RPMI7951 (cell line): Measurements from ENCODE around the gene ZNF23. TPM values are rescaled to one million over a fixed set of nuclear protein-coding genes. Genes with fewer than 3 reads are reported as not detected.
A peak's percentile ranks its signal among the peaks of the same experiment; 100 is the strongest.

Experiments used
- DNase-seq: peaks from one replicate; pipeline ENCODE4 v3.0.0-alpha.2; 2012; ENCODE audit warnings: low read depth
- total RNA-seq: library from RNA; depleted of rRNA; stranded (reverse); fragments of >200 nt; shearing (Covaris generic); gene quantifications from 2 replicates; pipeline ENCODE4 v1.2.3, GENCODE V29; 2014

ZNF23 gene
- total RNA-seq, 1 experiment from 2014 or later: 10.2 TPM

DNA sequence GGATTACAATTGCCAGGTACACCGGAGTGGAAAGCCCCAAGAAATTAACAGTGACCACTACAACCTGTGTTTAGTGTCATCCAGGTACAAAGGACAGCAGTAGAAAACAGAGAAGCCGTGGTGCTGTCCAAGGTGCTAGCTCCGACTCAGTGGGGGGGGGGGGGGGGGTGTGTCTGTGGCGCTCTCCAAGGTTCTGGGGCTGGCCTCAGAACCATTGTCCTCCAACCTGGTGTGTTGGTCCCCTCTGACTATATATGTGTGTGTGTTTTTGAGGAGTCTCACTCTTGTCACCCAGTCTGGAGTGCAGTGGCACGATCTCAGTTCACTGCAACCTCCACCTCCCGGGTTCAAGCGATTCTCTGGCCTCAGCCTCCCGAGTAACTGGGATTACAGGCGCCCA is 5.8 kb upstream of the ZNF23 start:
- DNase-seq: peak; percentile 21

DNA sequence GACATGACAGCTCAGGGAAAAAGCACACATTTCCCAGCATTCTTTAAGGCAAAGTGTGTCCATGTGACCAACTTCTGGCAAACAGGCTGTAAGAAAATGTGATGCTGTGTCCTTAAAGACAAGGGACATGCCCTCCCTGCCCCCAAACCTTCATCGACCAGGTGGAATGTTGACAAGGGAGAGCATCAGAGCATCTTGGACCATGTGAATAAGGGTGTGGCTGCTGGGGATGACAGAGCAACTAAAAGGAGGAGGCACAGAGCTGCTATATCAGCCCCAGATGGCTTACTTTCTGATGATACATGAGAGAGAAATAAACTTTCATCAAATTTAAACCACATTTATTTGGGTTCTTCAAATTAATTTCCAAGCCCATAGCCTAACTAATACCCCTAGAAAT is 2.2 kb upstream of the ZNF23 start:
- no peak for DNase-seq

DNA sequence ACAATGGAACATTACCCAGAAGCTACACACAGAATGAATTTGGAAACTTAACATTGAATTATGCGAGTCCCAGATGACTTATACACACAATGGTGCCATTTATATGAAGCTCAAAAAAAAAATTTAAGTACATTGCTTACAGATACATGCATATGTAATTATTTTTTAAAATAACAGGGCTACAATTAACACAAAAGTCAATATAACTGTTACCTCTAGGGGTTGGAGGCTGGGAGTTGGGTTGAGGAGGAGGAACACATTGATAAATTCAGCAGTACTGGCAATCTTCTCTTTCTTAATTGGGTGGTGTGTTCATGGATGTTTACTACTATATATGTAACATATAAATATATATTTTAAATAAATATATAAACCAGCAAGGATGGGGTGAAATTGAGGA is 1.1 kb downstream of the ZNF23 start:
- no peak for DNase-seq

DNA sequence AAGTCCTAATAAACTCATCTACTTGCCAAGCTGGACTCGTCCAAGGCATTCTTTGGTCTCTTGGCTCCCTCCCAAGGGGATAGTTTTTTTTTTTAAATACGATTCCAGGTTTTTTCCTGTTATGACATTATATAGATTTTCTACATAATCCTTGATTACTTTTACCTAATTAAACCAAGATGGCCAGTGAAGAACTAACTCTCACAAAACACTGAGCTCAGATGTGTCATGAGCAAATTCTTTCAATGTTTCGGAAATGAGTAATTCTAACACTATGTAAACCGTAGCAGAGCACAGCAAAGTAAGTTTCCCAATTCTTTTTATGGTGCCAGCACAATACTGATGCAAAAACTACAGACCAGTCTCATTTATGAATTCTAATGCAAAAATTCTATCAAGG is 1.8 kb downstream of the ZNF23 start:
- DNase-seq: peak; percentile 72

DNA sequence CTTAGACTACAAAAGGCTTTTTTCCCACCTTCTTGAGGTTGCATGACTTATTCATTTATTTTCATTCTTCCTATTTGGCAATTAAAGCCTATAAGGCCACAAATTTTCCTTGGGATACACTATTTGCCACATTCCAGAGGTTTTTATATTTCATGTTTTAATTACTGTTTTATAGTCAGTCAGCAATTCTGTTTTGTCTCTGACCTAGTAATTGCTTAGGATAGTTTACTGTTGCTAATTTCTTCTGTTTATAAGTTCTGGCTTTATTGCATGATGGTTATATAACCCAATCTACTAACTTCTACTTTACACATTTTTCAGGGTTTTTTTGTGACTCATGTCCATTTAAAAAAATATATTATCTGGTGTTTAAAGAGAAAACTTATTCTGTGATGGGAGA is 2.5 kb downstream of the ZNF23 start:
- no peak for DNase-seq

DNA sequence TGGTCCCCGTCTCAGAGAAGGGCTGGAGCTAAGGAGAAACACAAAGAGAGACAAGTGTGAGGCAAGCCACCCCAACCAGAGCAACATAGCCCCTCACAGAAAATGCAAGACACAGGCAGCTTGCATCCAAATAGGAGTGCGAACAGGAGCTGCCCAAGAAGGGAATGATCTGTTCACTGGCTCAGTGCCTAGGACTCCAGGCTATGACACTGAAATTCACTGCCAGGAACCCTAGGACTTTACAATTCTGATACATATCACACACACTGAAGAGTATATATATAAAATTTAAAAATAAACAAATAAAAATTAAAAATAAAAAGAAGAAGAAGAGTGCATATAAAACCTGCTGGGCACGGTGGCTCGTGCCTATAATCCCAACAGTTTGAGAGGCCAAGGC is 5.2 kb downstream of the ZNF23 start:
- DNase-seq: no peak

DNA sequence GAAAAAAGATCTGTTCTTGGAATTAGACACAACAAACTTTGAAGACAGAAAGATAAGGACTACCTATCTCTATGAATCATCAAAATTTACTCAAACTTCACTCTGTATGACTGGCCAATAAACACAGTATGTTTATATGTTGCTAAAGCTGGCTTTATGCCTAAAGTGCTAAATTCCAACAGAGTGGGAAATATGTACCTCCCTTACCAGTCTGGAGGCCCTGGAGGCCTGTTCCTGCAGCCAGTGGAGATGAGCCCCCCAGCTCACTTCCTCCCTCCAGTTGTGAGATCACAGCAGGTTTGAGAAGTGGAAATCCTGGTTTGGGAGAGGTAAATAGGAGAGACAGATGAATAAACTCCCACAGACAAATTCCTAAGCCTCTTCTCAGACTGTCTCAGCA is 9.0 kb downstream of the ZNF23 start:
- no peak for DNase-seq

DNA sequence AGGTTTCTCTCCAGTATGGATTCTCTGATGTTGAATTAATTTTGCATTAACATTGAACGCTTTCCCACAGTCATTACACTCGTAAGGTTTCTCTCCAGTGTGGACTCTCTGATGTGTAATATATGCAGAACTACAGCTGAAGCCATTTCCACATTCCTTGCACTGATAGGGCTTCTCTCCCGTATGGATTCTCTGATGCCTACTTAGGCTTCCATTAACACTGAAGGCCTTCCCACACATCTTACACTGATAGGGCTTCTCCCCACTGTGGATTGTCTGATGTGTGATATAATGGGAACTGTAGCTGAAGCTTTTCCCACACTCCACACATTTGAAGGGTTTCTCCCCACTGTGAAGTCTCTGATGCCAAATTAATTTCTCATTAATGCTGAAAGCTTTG is 13.0 kb downstream of the ZNF23 start:
- no peak for DNase-seq

DNA sequence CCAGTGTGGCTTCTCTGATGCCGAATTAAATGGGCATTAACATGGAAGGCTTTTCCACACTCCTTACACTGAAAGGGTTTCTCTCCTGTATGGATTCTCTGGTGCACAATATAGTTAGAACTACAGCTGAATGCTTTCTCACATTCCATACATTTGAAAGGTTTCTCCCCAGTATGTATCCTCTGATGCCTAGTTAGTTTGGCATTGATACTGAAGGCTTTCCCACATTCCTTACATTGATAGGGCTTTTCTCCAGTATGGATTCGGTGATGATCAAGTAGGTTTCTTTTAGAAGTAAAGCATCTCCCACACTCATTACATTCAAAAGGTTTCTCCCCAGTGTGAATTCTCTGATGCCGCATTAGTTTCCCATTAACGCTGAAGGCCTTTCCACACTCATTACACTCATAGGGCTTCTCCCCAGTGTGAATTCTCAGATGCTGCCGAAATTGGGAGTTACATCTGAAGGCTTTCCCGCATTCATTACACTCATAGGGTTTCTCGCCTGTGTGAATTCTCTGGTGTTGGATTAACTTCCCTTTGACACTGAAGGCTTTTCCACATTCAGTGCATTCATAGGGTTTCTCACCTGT is 13.7 kb downstream of the ZNF23 start:
- DNase-seq: no peak

DNA sequence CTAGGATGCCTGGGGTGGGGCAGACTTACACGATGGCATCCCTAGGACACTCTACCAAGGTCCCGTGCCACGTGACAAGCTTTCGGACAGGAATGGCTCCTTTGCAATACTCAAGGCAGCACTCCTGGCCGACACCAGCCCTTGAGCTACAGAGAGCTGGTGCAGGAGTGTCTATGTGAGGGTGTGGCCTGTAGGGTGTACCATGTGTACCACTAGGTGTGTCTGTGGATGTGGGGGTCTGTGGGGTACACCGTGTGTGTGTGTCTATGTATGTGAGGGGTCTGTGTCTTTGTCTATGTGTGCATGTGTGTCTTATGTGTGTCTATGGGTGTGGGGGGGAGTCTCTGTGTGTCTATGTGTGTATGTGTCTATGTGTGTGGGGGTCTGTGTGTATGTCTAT is 18.3 kb downstream of the ZNF23 start:
- no peak for DNase-seq

DNA sequence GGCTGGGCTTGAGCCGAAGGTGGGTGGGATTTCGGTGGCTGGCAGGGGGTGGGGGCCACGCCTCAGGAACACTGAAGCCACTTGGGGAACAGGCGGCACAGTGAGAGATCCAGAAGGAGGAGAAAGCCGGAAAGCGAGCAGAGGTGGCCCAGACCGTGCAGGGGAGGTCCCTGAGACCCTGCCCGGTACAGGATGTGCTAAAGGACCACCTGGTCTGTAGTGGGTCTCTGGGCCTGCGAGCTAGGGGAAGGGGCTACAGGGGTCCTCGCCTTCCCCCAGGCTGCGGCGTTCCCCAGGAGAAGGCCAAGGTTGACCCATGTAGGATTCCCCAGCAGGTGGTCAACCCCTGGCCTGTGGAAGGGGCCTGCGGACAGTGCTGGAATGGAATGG is 20.0 kb downstream of the ZNF23 start, which contains the start of gene TLE7:
Gene TLE7, minus strand, starts transcription at position 4 of the 390 bp plus-strand sequence. CDS start 8,730 bp downstream, outside the sequence.
- no peak for DNase-seq

DNA sequence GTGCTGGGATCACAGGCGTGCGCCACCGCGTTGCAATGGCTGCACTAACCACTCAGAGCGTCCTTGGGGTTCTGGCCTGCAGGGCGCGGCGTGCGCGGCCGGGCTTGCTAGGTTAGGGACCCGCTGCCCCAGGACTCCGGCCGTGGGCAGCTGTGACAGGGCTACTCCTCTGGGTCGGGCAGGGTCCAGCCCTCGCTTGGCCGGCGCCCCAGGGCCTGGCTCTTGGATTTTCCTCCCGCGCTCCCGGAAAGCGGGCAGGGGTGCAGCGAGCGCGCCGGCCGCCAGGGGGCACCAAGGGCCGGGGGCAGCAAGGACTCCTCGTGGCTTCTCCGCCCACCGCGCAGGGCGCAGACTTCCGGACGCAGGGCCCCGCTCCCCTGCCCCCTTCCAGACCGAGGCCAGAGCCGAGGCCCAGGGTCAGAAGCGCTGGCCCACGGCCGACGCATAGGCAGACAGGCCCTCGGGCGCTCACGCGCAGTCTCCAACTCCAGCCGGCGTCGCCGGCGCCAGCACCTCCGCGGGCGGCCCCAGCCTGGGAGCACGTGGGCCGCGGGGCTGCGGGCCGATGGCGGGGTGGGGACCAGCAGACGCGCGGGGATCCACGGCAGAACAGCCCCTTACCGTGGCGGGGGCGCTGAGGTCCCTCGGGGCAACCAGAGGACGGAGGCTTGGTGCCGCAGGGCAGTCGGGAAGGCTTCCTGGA is 20.5 kb downstream of the ZNF23 start:
- no peak for DNase-seq

DNA sequence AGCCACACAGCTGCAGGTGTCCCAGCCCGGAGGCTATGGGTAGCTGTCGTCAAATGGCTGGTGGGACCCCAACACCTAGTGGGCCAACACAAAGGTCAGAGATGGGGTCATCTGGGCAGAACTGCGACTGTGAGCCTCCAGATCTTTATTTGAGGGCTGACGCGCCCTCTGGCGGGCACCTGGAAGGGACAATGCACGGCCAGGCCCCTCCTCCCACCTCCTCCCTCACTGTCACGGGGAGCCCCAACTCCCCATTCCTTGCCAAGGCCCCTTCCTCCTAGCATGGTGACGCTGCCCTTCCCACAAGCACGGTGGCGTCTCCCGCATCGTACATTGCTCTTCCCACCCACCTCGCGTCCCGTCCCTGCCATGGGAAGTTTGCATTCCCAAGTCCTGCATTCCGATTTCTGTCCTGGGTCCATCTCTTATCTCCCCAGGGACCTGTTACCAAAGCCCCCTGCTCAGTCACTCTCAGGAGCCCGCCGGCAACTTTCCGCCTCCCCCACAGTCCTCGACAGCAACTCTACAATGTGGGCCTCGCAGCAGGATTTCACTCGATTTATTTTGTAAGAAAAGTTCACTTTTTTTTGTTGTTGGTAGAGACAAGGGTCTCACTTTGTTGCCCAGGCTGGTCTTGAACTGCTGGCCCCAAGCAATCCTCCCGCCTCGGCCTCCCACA is 21.2 kb downstream of the ZNF23 start:
- DNase-seq: no peak

DNA sequence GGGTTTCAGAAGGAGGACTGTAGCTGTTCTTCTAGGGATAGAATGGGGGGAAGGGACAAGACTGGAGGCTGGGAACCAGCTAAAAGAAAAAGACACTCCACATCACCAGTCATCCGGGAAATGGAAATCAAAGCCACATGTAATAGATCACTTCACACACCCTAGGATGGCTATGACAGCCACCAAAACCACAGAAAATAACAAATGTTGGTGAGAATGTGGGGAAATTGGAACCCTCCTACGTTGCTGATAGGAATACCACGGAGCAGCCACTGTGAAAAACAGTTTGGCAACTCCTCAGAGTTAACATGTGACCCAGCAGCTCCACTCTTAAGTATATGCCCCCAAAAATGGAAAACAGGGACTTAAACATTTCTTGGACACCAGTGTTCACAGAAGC is 22.5 kb downstream of the ZNF23 start:
- DNase-seq: peak; percentile 27

DNA sequence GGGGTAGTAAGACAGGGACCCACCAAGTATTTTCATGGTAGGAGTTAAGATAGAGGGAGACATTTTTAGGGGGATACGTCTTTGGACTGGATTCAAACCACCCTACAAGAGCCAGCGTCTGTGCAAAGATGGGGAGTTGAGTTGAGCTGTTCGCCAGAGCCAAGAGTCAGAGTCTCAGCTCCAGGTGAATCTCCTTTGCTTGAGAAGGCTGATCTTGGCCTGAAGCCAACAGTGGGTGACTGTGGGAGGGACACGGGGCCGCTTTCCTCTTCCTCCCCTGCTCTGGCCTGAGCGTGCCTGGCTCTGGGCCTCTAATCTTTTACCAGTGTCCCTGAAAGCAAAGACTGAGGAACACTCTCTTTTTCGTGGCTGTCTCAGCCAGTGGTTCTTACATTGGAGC is 25.6 kb downstream of the ZNF23 start:
- no peak for DNase-seq

DNA sequence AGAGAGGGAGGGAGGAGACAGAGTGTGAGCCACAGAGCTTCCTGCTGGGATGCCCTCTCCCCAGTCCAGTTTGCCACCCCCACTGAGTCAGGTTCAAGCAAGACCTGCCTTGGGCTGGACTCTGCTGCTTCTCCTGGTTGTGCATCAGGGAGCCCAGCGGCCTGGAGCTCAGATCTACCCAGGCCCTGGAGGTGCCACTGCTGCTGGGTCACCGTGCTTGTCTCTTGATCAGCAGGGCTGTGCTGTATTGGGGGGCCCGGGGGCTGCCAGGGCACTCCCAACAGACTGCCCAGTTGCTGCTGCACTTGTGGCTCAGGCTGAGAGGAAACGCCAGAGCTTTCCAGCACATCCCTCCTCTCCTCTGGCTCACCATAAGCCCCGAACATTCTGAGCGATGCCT is 29.1 kb downstream of the ZNF23 start:
- no peak for DNase-seq

DNA sequence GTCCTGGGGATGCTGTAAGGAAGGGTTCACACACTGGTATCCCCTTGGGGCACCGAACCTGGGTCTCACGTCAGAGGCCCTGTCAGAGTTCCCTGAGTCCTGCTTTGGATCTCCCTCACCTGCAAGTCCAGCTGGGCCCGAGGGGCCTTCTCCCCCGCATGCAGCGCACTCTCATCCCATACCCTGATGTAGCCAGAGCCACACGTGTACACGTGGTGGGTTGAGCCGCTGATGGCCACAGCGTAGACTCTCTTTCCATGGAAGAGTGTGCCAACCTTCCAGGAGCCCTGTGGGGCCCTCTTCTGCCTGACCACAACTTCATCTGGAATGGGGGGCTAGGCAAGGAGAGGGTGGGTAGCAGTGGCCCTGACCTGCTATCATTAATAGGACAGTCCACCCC is 30.1 kb downstream of the ZNF23 start:
- no peak for DNase-seq

DNA sequence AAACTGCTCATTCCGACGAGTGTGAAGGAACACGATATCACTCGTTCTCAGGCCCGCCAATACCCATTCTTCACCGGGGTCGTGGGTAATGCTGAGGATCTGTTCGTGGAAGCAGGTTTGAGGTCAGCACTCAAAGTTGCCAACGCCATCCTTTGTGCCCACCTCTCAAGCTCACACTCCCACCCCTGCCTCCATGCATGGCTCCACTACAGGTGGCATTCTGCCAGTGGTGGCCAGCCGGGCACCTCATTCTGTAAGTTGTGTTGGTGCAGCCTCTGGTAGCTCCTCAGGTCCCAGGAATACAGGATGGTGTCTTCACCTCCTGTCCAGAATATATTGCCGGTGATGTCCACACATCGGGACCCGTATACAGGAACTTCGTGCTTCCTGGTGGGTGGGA is 30.9 kb downstream of the ZNF23 start:
- no peak for DNase-seq

DNA sequence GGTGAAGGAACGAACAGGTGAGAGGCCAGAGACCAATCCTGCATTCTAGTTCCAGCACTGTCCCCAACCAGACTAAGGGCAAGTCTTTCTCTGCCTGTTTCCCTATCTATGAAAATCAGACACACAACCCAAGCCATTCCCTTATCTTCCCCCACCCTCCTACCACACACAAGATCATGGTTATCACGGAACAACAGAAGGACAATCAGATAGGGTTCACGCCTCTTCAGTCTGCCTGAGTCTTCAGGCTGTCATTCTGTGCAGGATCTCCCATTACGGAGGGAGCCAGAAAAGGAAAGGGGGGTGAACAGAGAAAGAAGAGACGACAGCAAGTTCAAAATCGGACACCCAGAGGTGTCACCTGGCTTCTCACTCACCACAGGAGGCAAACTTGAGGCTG is 31.3 kb downstream of the ZNF23 start:
- no peak for DNase-seq

DNA sequence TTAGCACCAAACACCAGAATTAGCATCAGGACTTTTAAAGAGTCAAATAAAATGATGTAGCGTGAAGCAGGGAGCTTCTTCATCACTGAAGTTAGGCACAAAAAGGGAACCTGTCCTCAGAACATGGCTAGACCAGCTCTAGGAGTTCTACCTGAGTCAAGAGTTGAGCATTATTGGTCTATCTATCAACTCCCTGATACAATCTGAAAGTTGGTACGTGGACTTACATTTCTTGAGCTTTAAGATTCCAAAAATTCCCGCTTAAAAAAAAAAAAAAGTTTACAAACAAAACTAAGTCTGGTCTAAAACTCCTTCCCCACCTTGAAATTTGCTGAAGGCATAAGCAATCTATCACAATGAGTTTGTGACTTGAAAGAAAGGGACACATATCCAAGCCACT is 32.5 kb downstream of the ZNF23 start:
- DNase-seq: no peak

DNA sequence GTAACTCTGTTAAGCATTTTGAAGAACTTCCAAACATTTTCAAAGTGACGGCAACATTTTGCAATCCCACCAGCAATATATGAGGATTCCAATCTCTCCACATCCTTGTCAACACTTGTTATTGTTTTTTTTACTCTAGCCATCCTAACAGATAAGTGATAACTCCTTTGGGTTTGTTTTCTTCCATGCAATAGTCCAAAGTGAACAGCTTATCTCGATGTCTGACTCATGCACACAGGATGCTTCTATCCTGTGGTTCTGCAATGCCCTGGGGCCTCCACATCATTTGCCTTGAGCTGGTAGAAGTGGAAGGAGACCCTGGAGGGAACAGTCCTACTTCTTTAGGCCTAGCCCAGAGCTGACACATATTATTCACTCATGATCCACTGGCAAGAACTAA is 33.2 kb downstream of the ZNF23 start:
- DNase-seq: peak; percentile 62

DNA sequence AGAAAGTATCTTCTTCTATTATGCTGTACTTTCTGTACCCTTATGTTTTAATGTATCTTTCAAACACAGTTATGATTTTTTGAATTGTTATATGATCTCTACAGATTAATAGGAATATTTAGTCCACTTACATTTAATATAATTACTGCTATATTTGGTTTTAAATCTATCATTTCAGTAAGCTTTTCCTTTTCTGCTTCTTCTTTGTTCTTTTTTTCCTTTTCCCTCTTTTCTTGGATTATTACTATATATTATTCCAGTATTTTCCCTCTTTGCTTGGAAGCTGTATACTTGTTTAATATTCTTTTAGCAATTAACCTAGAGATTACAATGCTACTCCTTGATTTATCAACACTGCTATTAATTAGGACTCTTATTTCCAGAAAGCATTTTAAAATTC is 33.7 kb downstream of the ZNF23 start:
- DNase-seq: no peak

DNA sequence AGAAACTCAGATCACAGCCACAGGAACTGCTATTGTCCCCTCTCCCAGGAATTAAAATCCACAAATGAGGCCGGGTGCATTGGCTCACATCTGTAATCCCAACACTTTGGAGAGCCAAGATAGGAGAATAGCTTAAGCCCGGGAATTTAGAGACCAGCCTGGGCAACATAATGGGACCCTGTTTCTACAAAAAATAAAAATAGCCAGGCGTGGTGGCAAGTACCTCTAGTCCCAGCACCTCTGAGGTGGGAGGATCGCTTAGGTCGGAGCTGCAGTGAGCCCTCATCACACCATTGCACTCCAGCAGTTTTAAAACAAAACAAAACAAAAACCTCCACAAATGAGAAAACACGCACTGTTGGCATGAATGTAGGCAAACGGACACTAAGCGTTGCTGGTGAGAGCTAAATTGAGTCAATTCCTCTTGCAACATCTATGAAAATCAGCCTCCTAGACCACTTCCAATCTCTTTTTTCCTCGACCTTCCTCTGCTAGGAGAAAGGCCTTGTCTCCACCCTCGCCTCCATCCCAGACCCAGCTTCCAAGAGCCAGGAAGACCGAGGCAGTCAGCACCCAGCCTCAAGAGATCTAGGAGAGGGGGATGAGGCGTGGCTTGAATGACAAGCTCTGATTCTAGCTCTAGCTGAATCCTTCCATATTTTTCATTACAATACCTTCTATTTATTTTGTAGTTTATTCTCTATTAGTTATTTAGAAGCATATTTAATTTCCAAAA is 35.0 kb downstream of the ZNF23 start:
- no peak for DNase-seq
